IMR-90 (cell line): ENCODE results near the gene SERPINB11. TPM values are rescaled to one million over a fixed set of nuclear protein-coding genes. Genes with fewer than 3 reads are reported as not detected.

ENCODE experiments used
- ATAC-seq: fragments of 200-7000 bp; cut with Tn5 transposase; 2 replicates; pipeline ENCODE4 v1.9.1; 2020; ENCODE audit warnings: low read depth, mild to moderate bottlenecking, moderate library complexity
- BruUV-seq: library from RNA; stranded (reverse); fragments of 400-500 nt; replicated peaks from 2 replicates; lab custom pipeline; 2021; lab: Mats Ljungman, UMichigan
- CTCF ChIA-PET: fragments of 300-600 bp; formaldehyde crosslinking; extraction: SDS; loops from one replicate; lab custom pipeline; 2021; ENCODE audit warnings: antibody characterized with exemption; lab: Yijun Ruan, JAX
- POLR2A ChIA-PET: fragments of 300-600 bp; sonication (Branson Sonifier 250); formaldehyde crosslinking; loops from one replicate; lab custom pipeline; 2022; ENCODE audit warnings: antibody characterized with exemption; ENCODE audit not compliant: unreplicated experiment; lab: Charles Lee
- DNase-seq: peaks from one replicate; pipeline ENCODE4 v3.0.0; 2013
- H2AFZ ChIP-seq: replicated peaks from 2 replicates; pipeline ENCODE3; 2013; ENCODE audit warnings: low read length, mild to moderate bottlenecking; ENCODE audit not compliant: poor library complexity
- H2AK5ac ChIP-seq: 2 replicates; pipeline ENCODE4 v1.6.1; 2013; ENCODE audit warnings: low read depth, low read length, inconsistent platforms
- H2AK9ac ChIP-seq: replicated peaks from 2 replicates; pipeline ENCODE3; 2013; ENCODE audit warnings: mild to moderate bottlenecking, low read depth, low read length, moderate library complexity; ENCODE audit not compliant: poor library complexity
- H2BK120ac ChIP-seq: 2 replicates; pipeline ENCODE4 v1.6.1; 2013; ENCODE audit warnings: low read depth, low read length, inconsistent platforms
- H2BK15ac ChIP-seq: 3 replicates; pipeline ENCODE4 v1.6.1; 2013; ENCODE audit warnings: low read depth, low read length, inconsistent platforms
- H2BK20ac ChIP-seq: 2 replicates; pipeline ENCODE4 v1.6.1; 2013; ENCODE audit warnings: low read depth, mild to moderate bottlenecking, inconsistent platforms, low read length, moderate library complexity
- H2BK5ac ChIP-seq: 2 replicates; pipeline ENCODE4 v1.6.1; 2013; ENCODE audit warnings: mild to moderate bottlenecking, low read depth, low read length, inconsistent platforms; ENCODE audit not compliant: poor library complexity, severe bottlenecking
- H3K14ac ChIP-seq: replicated peaks from 2 replicates; pipeline ENCODE4 v1.6.1; 2013; ENCODE audit warnings: low read depth, low read length, inconsistent platforms
- H3K18ac ChIP-seq: 2 replicates; pipeline ENCODE4 v1.6.1; 2013; ENCODE audit warnings: low read depth, low read length, control low read depth
- H3K23ac ChIP-seq: 2 replicates; pipeline ENCODE4 v1.6.1; 2013; ENCODE audit warnings: low read depth, low read length, inconsistent platforms
- H3K27ac ChIP-seq: 2 replicates; pipeline ENCODE4 v1.5.1; 2013; ENCODE audit warnings: mild to moderate bottlenecking, control low read depth, low read length; ENCODE audit not compliant: insufficient read depth
- H3K27me3 ChIP-seq: 2 replicates; pipeline ENCODE4 v1.6.1; 2013; ENCODE audit warnings: low read length; ENCODE audit not compliant: control insufficient read depth, insufficient read depth
- H3K36me3 ChIP-seq: 2 replicates; pipeline ENCODE4 v1.6.1; 2013; ENCODE audit warnings: low read length, mixed read lengths; ENCODE audit not compliant: control insufficient read depth, insufficient read depth
- H3K4ac ChIP-seq: 2 replicates; pipeline ENCODE4 v1.6.1; 2013; ENCODE audit warnings: low read depth, low read length, inconsistent platforms
- H3K4me1 ChIP-seq: 2 replicates; pipeline ENCODE4 v1.6.1; 2013; ENCODE audit warnings: low read length, mixed read lengths; ENCODE audit not compliant: control insufficient read depth, insufficient read depth
- H3K4me2 ChIP-seq: 2 replicates; pipeline ENCODE4 v1.6.1; 2013; ENCODE audit warnings: low read depth, mild to moderate bottlenecking, control low read depth, low read length, moderate library complexity
- H3K4me3 ChIP-seq: 2 replicates; pipeline ENCODE4 v1.5.1; 2013; ENCODE audit warnings: low read depth, mild to moderate bottlenecking, control low read depth, low read length, moderate library complexity; ENCODE audit not compliant: insufficient read depth
- H3K56ac ChIP-seq: 2 replicates; pipeline ENCODE4 v1.6.1; 2013; ENCODE audit warnings: low read length, inconsistent platforms; ENCODE audit not compliant: insufficient read depth; ENCODE audit errors: extremely low read depth
- H3K79me1 ChIP-seq, 2 experiments: 2 replicates each; pipeline ENCODE4 v1.6.1; 2013; ENCODE audit warnings: low read length in 2 of 2, inconsistent platforms in 1 of 2, low read depth in 1 of 2
- H3K9ac ChIP-seq: 2 replicates; pipeline ENCODE4 v1.6.1; 2013; ENCODE audit warnings: low read depth, low read length, control low read depth
- H3K9me1 ChIP-seq: 2 replicates; pipeline ENCODE4 v1.6.1; 2013; ENCODE audit warnings: low read length, inconsistent platforms; ENCODE audit not compliant: insufficient read depth
- H3K9me3 ChIP-seq: 2 replicates; pipeline ENCODE4 v1.6.1; 2013; ENCODE audit warnings: low read length; ENCODE audit not compliant: control insufficient read depth, insufficient read depth
- H4K20me1 ChIP-seq: 2 replicates; pipeline ENCODE4 v1.6.1; 2013; ENCODE audit warnings: low read length, inconsistent platforms; ENCODE audit not compliant: insufficient read depth
- H4K5ac ChIP-seq: 2 replicates; pipeline ENCODE4 v1.6.1; 2013; ENCODE audit warnings: mild to moderate bottlenecking, low read depth, low read length, control low read depth
- H4K8ac ChIP-seq, 2 experiments: 2 replicates each; pipeline ENCODE4 v1.6.1; 2013; ENCODE audit warnings: low read depth in 2 of 2, low read length in 2 of 2, control low read depth in 1 of 2, inconsistent platforms in 1 of 2
- H4K91ac ChIP-seq: 2 replicates; pipeline ENCODE4 v1.6.1; 2013; ENCODE audit warnings: low read depth, low read length, inconsistent platforms; ENCODE audit not compliant: insufficient read depth
- CEBPB ChIP-seq: IDR thresholded peaks from 2 replicates; pipeline ENCODE4 v1.6.1; 2012; ENCODE audit warnings: low read depth, low read length, improper control_type of control experiment
- ELK1 ChIP-seq: fragments of 150-350 bp; IDR thresholded peaks from 2 replicates; pipeline ENCODE4 v1.6.1; 2016; ENCODE audit warnings: low read depth, mild to moderate bottlenecking, low read length, moderate library complexity, borderline replicate concordance
- FOS ChIP-seq: fragments of 150-350 bp; IDR thresholded peaks from 2 replicates; pipeline ENCODE4 v1.6.1; 2016; ENCODE audit warnings: low read depth, low read length
- MAFK ChIP-seq: IDR thresholded peaks from 2 replicates; pipeline ENCODE4 v1.6.1; 2012; ENCODE audit warnings: low read depth, low read length, improper control_type of control experiment
- MAZ ChIP-seq: IDR thresholded peaks from 2 replicates; pipeline ENCODE4 v1.6.1; 2012; ENCODE audit warnings: low read depth, mild to moderate bottlenecking, low read length, improper control_type of control experiment, moderate library complexity, borderline replicate concordance
- POLR2A ChIP-seq: IDR thresholded peaks from 2 replicates; pipeline ENCODE4 v1.6.1; 2012; ENCODE audit warnings: mild to moderate bottlenecking, low read depth, low read length
- RAD21 ChIP-seq: IDR thresholded peaks from 2 replicates; pipeline ENCODE4 v1.6.1; 2012; ENCODE audit warnings: low read length, improper control_type of control experiment
- RFX5 ChIP-seq: IDR thresholded peaks from 2 replicates; pipeline ENCODE4 v1.8.0; 2012; ENCODE audit warnings: low read depth, mild to moderate bottlenecking, low read length, moderate library complexity
- SMC3 ChIP-seq: fragments of 150-350 bp; IDR thresholded peaks from 2 replicates; pipeline ENCODE4 v1.6.1; 2016; ENCODE audit warnings: low read depth, mild to moderate bottlenecking, antibody characterized with exemption, low read length, moderate library complexity
- WGBS, 2 experiments: methylation state at CpG; one replicate each; pipeline versions ENCODE4 v1.1.5 to v1.1.7; 2013; ENCODE audit warnings: missing lambda C conversion rate in 2 of 2; ENCODE audit not compliant: insufficient read length in 1 of 2; ENCODE audit errors: extremely low coverage in 2 of 2; 5-methylcytosine and 5-hydroxymethylcytosine counted together
- dilution Hi-C: fragments of 300-500 bp; cut with HindIII; formaldehyde crosslinking; loops from one replicate; pipeline ENCODE4 v1.14.3; 2018; ENCODE audit warnings: low sequenced_read_pairs; ENCODE audit not compliant: unreplicated experiment
- in situ Hi-C: fragments of 300-500 bp; cut with MboI; formaldehyde crosslinking; loops from 3 replicates; pipeline ENCODE4 v1.14.3; 2019; ENCODE audit warnings: low sequenced_read_pairs, inconsistent platforms, mixed read lengths
- intact Hi-C: fragments of 100-400 bp; cut with micrococcal nuclease; formaldehyde crosslinking; loops from 2 replicates; pipeline ENCODE4 v1.10.0; 2022
- polyA plus RNA-seq, 3 experiments: library from polyadenylated mRNA; depleted of rRNA; stranded (reverse); fragments of >200 nt; gene quantifications; 2 replicates each; pipeline ENCODE4 v1.2.3, GENCODE V29; 2012; ENCODE audit warnings: low replicate concordance in 1 of 3
- total RNA-seq: library from RNA; depleted of rRNA; stranded (reverse); fragments of >200 nt; gene quantifications from 2 replicates; pipeline ENCODE4 v1.2.3, GENCODE V29; 2012

The SERPINB11 gene
- total and polyA plus RNA-seq, 2 of the 4 experiments (the other 2 are of a cell fraction) = 0.12 to 0.18 TPM

DNA sequence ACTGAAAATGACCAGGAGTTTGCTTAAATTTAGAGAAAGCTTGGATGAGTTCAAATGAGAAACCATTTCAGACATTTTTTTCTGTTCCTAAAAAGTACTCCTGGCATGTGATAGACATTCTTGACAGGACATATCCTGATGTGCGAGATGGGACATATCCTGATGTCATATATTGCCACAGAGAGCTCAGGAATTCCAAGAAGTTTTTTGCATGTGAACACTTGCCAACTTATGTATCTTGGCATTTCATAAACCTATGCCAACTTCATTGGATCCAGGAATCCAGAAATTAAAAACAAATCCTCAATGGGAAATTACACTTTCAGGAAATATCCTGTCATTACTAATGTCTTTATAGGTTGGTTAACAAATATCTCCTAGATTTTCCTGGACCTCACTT lies 38.2 kb upstream of the SERPINB11 start:
- POLR2A ChIA-PET = no interaction called here
- dilution Hi-C loops = no loop called here
- H3K18ac ChIP-seq = no peak overlapping the region

More for the DNA sequence above, 38.2 kb upstream of the SERPINB11 start:
- Histone ChIP-seq H3K9me3 (no peaks in the 10 kb centered on the region), H4K91ac (no peak overlapping the region), H2AK5ac (no peak overlapping the region), H3K27ac (no peak overlapping the region), H3K9me1 (no peaks in the 10 kb centered on the region), H3K4ac (no peak overlapping the region), H3K79me1 (no peaks in the 10 kb centered on the region), H4K8ac (no peak overlapping the region), H3K23ac (no peak overlapping the region), H3K56ac (no peak overlapping the region), H3K4me3 (no peak overlapping the region), H2BK20ac (no peak overlapping the region), H3K9ac (no peak overlapping the region), H2AFZ (no peak overlapping the region), H3K4me1 (no peaks in the 10 kb centered on the region), H3K14ac (no peak overlapping the region), H2BK5ac (no peak overlapping the region), H2BK15ac (no peak overlapping the region), H2BK120ac (no peak overlapping the region), H4K5ac (no peak overlapping the region), H3K27me3 (no peaks in the 10 kb centered on the region), H4K20me1 (no peaks in the 10 kb centered on the region), H3K36me3 (no peaks in the 10 kb centered on the region), H2AK9ac (no peak overlapping the region), H3K4me2 (no peak overlapping the region)
- ATAC-seq (no peak), DNase-seq (no peak)
- TF ChIP-seq FOS (no peak), SMC3 (no peak), CEBPB (no peak), MAFK (no peak), POLR2A (no peak), MAZ (no peak), ELK1 (no peak), RFX5 (no peak), RAD21 (no peak)
- BruUV-seq = no TSS peak
- in situ Hi-C loops = no loop called here
- CTCF ChIA-PET = interaction anchor here (0.6 kb wide), 1 partner anchor 668 kb away, joined by 3 read pairs; no protein-coding TSS in a partner anchor
- WGBS, 2 experiments = 50% methylated on average over 1 of the region's 1 CpG; no CpG with 5 or more reads in 1 of the 2 experiments
- intact Hi-C loops = no loop called here
